Activated effector memory CD4-positive, alpha-beta T cell treated with Interleukin-2 at 50 U/mL for 16 hours (primary cell): Measurements from ENCODE around the gene HM13.
"Not testable (repeated sequence)": the region's sequence is repeated elsewhere in the genome, so short reads cannot be mapped to it uniquely, and the experiment has no call there.

Experiments used
- DNase-seq: peaks from one replicate; pipeline ENCODE4 v3.0.0-alpha.2; 2020

The HM13 gene

GRCh38 chr20:31594002-31594557 lies 79.8 kb downstream of the HM13 start:
- DNase-seq: no peak

GRCh38 chr20:31594558-31595379 lies 80.5 kb downstream of the HM13 start:
- DNase-seq: no peak

GRCh38 chr20:31595380-31595653 lies 81.1 kb downstream of the HM13 start:
- no peak for DNase-seq

GRCh38 chr20:31595654-31596411 lies 81.6 kb downstream of the HM13 start:
- no peak for DNase-seq

GRCh38 chr20:31596412-31596715 lies 82.1 kb downstream of the HM13 start:
- not testable (repeated sequence) for DNase-seq

- DNase-seq: no peak
Observed at GRCh38 chr20:31596831-31597480, 82.7 kb downstream of the HM13 start.

- no peak for DNase-seq
Observed at GRCh38 chr20:31597481-31597855, 83.2 kb downstream of the HM13 start.

- no peak for DNase-seq
Observed at GRCh38 chr20:31602431-31602778, 88.2 kb downstream of the HM13 start.

- peak; percentile 29 for DNase-seq
Observed at GRCh38 chr20:31602779-31603441, 88.7 kb downstream of the HM13 start.

- peak; percentile 53 for DNase-seq
Observed at GRCh38 chr20:31603822-31604566, 89.8 kb downstream of the HM13 start.

- DNase-seq: no peak
Observed at GRCh38 chr20:31604567-31605030, 90.4 kb downstream of the HM13 start.

GRCh38 chr20:31605031-31605901 lies 91.0 kb downstream of the HM13 start, which contains the start of gene ID1:
TSS of gene ID1 (plus strand) at chr20:31605289. CDS start at chr20:31605388, 99 bp downstream.
- DNase-seq: peak; percentile 83

GRCh38 chr20:31605902-31606803 lies 91.9 kb downstream of the HM13 start:
- no peak for DNase-seq

GRCh38 chr20:31606804-31607639 lies 92.8 kb downstream of the HM13 start:
- no peak for DNase-seq

GRCh38 chr20:31607640-31608250 lies 93.5 kb downstream of the HM13 start:
- DNase-seq: no peak

GRCh38 chr20:31608251-31608945 lies 94.2 kb downstream of the HM13 start:
- no peak for DNase-seq

- not testable (repeated sequence) for DNase-seq
Observed at GRCh38 chr20:31612271-31612640, 98.0 kb downstream of the HM13 start.

GRCh38 chr20:31615416-31615815 lies 101.2 kb downstream of the HM13 start:
- no peak for DNase-seq
